NT2/D1 (cell line): ENCODE data around the gene ST6GALNAC2.

Experiments
- SUZ12 ChIP-seq: IDR thresholded peaks from 2 replicates; pipeline ENCODE4 v1.6.1; 2011; ENCODE audit not compliant: insufficient read length, insufficient read depth; ENCODE audit errors: extremely low read depth
- ZNF274 ChIP-seq: IDR thresholded peaks from 2 replicates; pipeline ENCODE4 v1.6.1; 2011; ENCODE audit warnings: mild to moderate bottlenecking, low read depth, low read length

DNA sequence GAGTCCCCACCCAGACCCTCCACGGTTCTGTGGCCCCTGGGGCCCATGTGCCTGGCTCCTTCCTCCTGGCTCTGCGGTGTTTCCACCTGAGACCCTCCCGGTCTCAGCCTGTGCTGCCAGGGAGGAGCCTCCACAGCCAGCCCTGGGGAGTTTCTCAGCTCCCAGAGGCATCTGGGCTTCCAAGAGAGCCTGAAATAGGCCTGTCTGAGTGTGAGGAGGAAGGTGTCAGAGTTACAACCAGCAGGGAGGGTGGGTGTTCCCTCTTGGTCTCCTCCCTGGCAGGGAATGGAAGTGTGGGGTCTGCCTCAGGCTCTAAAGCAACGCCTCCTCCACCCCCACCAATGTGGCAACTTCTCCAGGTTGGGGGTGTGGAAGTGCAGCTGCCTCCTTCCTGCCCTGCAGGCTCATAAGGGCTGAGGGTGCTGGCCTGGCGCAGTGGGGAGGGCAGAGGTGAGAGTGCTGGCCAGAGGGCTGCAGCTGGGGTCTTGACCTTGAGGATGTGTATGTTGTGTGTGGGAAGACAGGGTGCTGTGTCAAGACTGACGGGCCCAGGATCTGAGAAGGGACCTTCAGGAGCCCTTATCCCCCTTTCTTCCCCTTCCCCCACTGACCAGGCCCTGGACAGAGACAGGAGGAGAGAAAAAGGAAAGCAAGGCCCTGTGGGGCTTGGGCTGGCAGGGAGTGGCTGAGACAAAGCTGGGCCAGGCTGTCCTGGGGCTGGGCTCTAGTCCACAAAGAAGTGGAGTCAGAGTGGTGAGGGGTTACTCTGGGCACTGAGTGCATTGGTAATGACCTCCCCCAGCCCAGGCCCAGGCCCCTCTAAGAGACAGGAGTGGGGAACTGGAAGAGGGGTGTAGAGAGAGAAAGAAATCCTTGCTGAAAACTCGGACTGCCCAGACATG lies 50.6 kb downstream of the ST6GALNAC2 start:
- TF ChIP-seq ZNF274 (no peak), SUZ12 (no peak)
